Measurements from ENCODE around the gene HLA-DOA.

GRCh38 chr6:32954267-32954666 is 55.1 kb downstream of the HLA-DOA start:
- TF ChIP-seq CTCF (IDR thresholded peaks at IDR 0.05) (no peak), POLR2A (IDR thresholded peaks at IDR 0.05; ENCODE audit: low read depth) (no peak)
